Ovary (tissue), 9 donors: Measurements from ENCODE around the gene STAMBP. TPM values are rescaled to one million over a fixed set of nuclear protein-coding genes. Genes with fewer than 3 reads are reported as not detected.
"Not testable (repeated sequence)": the region's sequence is repeated elsewhere in the genome, so short reads cannot be mapped to it uniquely, and the experiment has no call there.

ENCODE experiments used
- DNase-seq, 5 donors: peaks; one replicate each; pipeline ENCODE4 v3.0.0-alpha.2; 2019 to 2020
- H3K27ac ChIP-seq, 2 donors: fragments of 200-600 bp; one replicate each; pipeline versions ENCODE4 v1.5.1 to v1.8.0; 2019 to 2022
- H3K27me3 ChIP-seq: fragments of 200-600 bp; one replicate; pipeline ENCODE4 v1.8.0; 2022
- H3K36me3 ChIP-seq: fragments of 200-600 bp; sonication (generic); one replicate; pipeline ENCODE4 v1.5.1; 2019
- H3K4me1 ChIP-seq: one replicate; pipeline ENCODE4 v1.8.1; 2013; ENCODE audit warnings: mild to moderate bottlenecking, moderate library complexity; ENCODE audit not compliant: insufficient read depth
- H3K4me3 ChIP-seq: fragments of 200-600 bp; sonication (generic); one replicate; pipeline ENCODE4 v1.5.1; 2017
- H3K9me3 ChIP-seq, 2 donors: fragments of 200-600 bp in 1 of 2; sonication (generic) in 1 of 2; one replicate each; pipeline versions ENCODE4 v1.5.1 to v1.8.1; 2013 to 2019; ENCODE audit warnings: mild to moderate bottlenecking in 1 of 2, moderate library complexity in 1 of 2
- CTCF ChIP-seq, 3 donors: fragments of 450-650 bp in 2 of 3; fragments of 200-600 bp in 1 of 3; IDR thresholded peaks; one replicate each; pipeline versions ENCODE4 v1.5.1 to v1.8.0; 2016 to 2022; ENCODE audit warnings: antibody characterized with exemption in 3 of 3, mild to moderate bottlenecking in 1 of 3
- EP300 ChIP-seq: sonication (generic); formaldehyde crosslinking; IDR thresholded peaks from one replicate; pipeline ENCODE4 v1.6.1; 2017; ENCODE audit warnings: antibody characterized with exemption
- POLR2A ChIP-seq: fragments of 450-650 bp; IDR thresholded peaks from one replicate; pipeline ENCODE4 v1.6.1; 2017; ENCODE audit warnings: antibody characterized with exemption, mild to moderate bottlenecking, moderate library complexity
- WGBS, 3 donors: extraction: QIAGEN DNeasy Blood & Tissue Kit in 1 of 3; methylation state at CpG; one replicate each; pipeline versions ENCODE4 v1.1.5 to v1.1.7; 2013 to 2017; 5-methylcytosine and 5-hydroxymethylcytosine counted together
- intact Hi-C, 4 donors: fragments of 100-400 bp; cut with DNase I; formaldehyde crosslinking; loops; one replicate each; pipeline versions ENCODE4 v1.11.0 to v1.15.1; 2022 to 2023
- polyA plus RNA-seq, 2 donors: library from polyadenylated mRNA; stranded (reverse); fragments of 200-250 nt in 1 of 2; fragments of 350-450 nt in 1 of 2; fragmentation: Illumina TruSeq in 1 of 2; extraction: RNeasy Lipid Tissue Mini Kit (QIAGEN cat#74804) in 1 of 2; gene quantifications; one replicate each; pipeline ENCODE4 v1.2.3, GENCODE V29; 2013 to 2014
- total RNA-seq, 7 donors: library from RNA; depleted of rRNA in 2 of 7; stranded (reverse); fragments of >200 nt in 2 of 7; fragmentation: NEBNext Ultra II Directional in 3 of 7; extraction: Animal tissue kit (Norgen Biotek cat#: 25700) in 3 of 7; gene quantifications; one replicate each; pipeline versions ENCODE4 v1.1.0 to v1.2.4, GENCODE V29; 2016 to 2023
- donor health status: DM: no; HTN: no; CAD: no; lungs with moderate emphysema.
- donor health status: DM: no; HTN: no; CAD: no.
- donor health status: Bipolar disorder and iron deficiency.
- donor health status: DM: yes; HTN: yes; CAD: no.
- donor health status: DM: no; HTN: no; CAD: no.
- donor health status: DM: yes; HTN: yes; CAD: no.

The STAMBP gene
- total and polyA plus RNA-seq, 9 donors, result 17.0 to 67.9 (median 28.1) TPM

GRCh38 chr2:73877071-73877802 is 48.5 kb downstream of the STAMBP start:
- intact Hi-C loops, result no loop called here
- no peak for DNase-seq

GRCh38 chr2:73877984-73878383 is 49.2 kb downstream of the STAMBP start:
- 90 to 94% (median 91%) methylated on average over 5 of the region's 5 CpGs for WGBS, 3 donors
- DNase-seq, H3K36me3 ChIP-seq, H3K9me3 ChIP-seq, H3K27ac ChIP-seq, H3K4me1 ChIP-seq, H3K4me3 ChIP-seq, H3K27me3 ChIP-seq, intact Hi-C loops: not testable (repeated sequence)

More at GRCh38 chr2:73877071-73877802, 48.5 kb downstream of the STAMBP start:
- H3K36me3 ChIP-seq, result no peaks in the 10 kb centered on the region
- peaks cover 2% of the 10 kb centered on the region for H3K27me3 ChIP-seq
- H3K27ac ChIP-seq, result no peak overlapping the region
- no peak for TF ChIP-seq EP300
- TF ChIP-seq POLR2A, result no peak
- TF ChIP-seq CTCF (IDR thresholded peaks at IDR 0.05), result no peak
- H3K4me1 ChIP-seq, result no peaks in the 10 kb centered on the region
- no peak overlapping the region for H3K4me3 ChIP-seq
- no peaks in the 10 kb centered on the region for H3K9me3 ChIP-seq
- 40 to 58% (median 47%) methylated on average over 9 of the region's 9 CpGs for WGBS, 3 donors

- WGBS, 3 donors, result 49 to 58% (median 52%) methylated on average over 2 of the region's 2 CpGs
- DNase-seq, result no peak
- Histone ChIP-seq H3K4me1 (no peaks in the 10 kb centered on the region), H3K36me3 (no peaks in the 10 kb centered on the region), H3K4me3 (no peak overlapping the region), H3K9me3 (no peaks in the 10 kb centered on the region), H3K27me3 (no peaks in the 10 kb centered on the region), H3K27ac (no peak overlapping the region)
- TF ChIP-seq CTCF (IDR thresholded peaks at IDR 0.05) (no peak), POLR2A (no peak), EP300 (no peak)
- intact Hi-C loops, result no loop called here
Observed at GRCh38 chr2:73885406-73885805, 56.6 kb downstream of the STAMBP start.

- Histone ChIP-seq H3K4me1 (no peaks in the 10 kb centered on the region), H3K27ac (no peak overlapping the region), H3K4me3 (no peak overlapping the region), H3K36me3 (no peaks in the 10 kb centered on the region), H3K9me3 (no peaks in the 10 kb centered on the region), H3K27me3 (no peaks in the 10 kb centered on the region)
- intact Hi-C loops, result no loop called here
- DNase-seq, result no peak
- WGBS, 3 donors, result 82 to 86% (median 83%) methylated on average over 4 of the region's 4 CpGs
- TF ChIP-seq EP300, result no peak
- TF ChIP-seq POLR2A, result no peak
- no peak for TF ChIP-seq CTCF (IDR thresholded peaks at IDR 0.05)
Observed at GRCh38 chr2:73886357-73886756, 57.6 kb downstream of the STAMBP start.

GRCh38 chr2:73887596-73888353 is 59.0 kb downstream of the STAMBP start:
- DNase-seq, H3K4me3 ChIP-seq, intact Hi-C loops, H3K9me3 ChIP-seq, H3K27ac ChIP-seq, H3K27me3 ChIP-seq, H3K4me1 ChIP-seq, H3K36me3 ChIP-seq: not testable (repeated sequence)
- WGBS, 3 donors, result 66 to 74% (median 71%) methylated on average over 11 of the region's 11 CpGs
